ENCODE data around the gene TNFRSF8. TPM values are rescaled to one million over a fixed set of nuclear protein-coding genes. Genes with fewer than 3 reads are reported as not detected.

TNFRSF8 gene
- total and polyA plus RNA-seq, 7 donors, result 0.68 to 1.8 (median 0.87) TPM; not detected in 1

DNA sequence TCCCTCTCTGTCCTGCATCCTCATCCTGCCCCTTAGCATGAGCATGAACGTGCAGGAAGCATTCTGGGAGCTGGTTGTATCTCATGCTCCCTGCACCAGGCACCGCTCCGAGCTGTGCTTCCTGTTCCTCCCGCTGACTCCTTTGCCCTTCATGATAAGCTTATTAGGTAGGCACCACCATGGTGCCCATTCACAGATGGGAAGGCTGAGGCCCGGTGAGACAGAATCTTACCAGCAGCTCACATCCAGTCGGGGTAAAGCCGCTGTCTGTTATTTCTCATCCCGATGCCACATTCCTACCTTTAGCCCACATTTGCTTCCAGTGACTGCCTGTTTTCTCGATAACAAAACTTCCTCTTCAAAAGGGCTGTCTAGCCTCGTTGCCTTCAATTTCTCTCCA, 36.5 kb upstream of the TNFRSF8 start:
- H3K4me3 ChIP-seq, result no peak overlapping the region
- intact Hi-C loops (cut with DNase I), result no loop called here
- peaks cover 7 to 82% (median 26%) of the 10 kb centered on the region in 4 donors for H3K36me3 ChIP-seq
- TF ChIP-seq POLR2AphosphoS5 (IDR thresholded peaks at IDR 0.05) (no peak), EP300 (IDR thresholded peaks at IDR 0.05) (no peak), POLR2A (IDR thresholded peaks at IDR 0.05) (no peak)
- TF ChIP-seq, protein P1, sequence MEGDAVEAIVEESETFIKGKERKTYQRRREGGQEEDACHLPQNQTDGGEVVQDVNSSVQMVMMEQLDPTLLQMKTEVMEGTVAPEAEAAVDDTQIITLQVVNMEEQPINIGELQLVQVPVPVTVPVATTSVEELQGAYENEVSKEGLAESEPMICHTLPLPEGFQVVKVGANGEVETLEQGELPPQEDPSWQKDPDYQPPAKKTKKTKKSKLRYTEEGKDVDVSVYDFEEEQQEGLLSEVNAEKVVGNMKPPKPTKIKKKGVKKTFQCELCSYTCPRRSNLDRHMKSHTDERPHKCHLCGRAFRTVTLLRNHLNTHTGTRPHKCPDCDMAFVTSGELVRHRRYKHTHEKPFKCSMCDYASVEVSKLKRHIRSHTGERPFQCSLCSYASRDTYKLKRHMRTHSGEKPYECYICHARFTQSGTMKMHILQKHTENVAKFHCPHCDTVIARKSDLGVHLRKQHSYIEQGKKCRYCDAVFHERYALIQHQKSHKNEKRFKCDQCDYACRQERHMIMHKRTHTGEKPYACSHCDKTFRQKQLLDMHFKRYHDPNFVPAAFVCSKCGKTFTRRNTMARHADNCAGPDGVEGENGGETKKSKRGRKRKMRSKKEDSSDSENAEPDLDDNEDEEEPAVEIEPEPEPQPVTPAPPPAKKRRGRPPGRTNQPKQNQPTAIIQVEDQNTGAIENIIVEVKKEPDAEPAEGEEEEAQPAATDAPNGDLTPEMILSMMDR (IDR thresholded peaks at IDR 0.05), result no peak
- H3K4me1 ChIP-seq, result no peaks in the 10 kb centered on the region
- H3K27ac ChIP-seq, result no peak overlapping the region
- WGBS, 2 donors, result 91 to 92% methylated on average over 10 of the region's 10 CpGs
- H3K27me3 ChIP-seq, result no peaks in the 10 kb centered on the region
- no peaks in the 10 kb centered on the region for H3K9me3 ChIP-seq
- DNase-seq, result no peak

DNA sequence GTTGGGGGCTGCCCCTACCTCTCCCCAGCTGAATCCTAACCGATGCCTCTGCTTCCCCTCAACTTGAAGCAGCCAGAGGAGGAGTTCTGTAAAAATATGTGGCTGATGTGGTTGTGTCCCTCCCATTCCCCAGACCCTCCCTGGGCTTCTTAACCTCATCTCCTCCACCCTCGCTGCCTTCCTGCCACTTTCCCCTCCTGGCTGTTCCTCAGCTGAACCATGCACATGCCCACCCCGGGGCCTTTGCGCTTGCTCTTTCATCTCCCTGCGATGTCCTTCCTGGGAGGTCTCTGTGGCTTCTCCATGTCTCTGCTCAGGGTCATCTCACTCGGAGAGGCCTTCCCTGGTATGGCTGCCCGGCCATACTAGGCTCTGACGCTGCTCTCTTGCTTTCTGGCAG, 34.9 kb upstream of the TNFRSF8 start:
- DNase-seq, result no peak
- Histone ChIP-seq H3K27me3 (no peaks in the 10 kb centered on the region), H3K4me1 (no peaks in the 10 kb centered on the region), H3K4me3 (no peak overlapping the region), H3K27ac (no peak overlapping the region), H3K9me3 (no peaks in the 10 kb centered on the region), H3K36me3 (peaks cover 7 to 80% (median 27%) of the 10 kb centered on the region in 4 donors)
- TF ChIP-seq, protein P1 (IDR thresholded peaks at IDR 0.05), result no peak
- TF ChIP-seq POLR2A (IDR thresholded peaks at IDR 0.05), result no peak
- TF ChIP-seq POLR2AphosphoS5 (IDR thresholded peaks at IDR 0.05), result no peak
- TF ChIP-seq EP300 (IDR thresholded peaks at IDR 0.05), result no peak
- WGBS, 2 donors, result 96% methylated on average over 8 of the region's 8 CpGs
- intact Hi-C loops (cut with DNase I), result no loop called here

- Histone ChIP-seq H3K9me3 (no peaks in the 10 kb centered on the region), H3K4me1 (no peaks in the 10 kb centered on the region), H3K27me3 (no peaks in the 10 kb centered on the region), H3K27ac (no peak overlapping the region), H3K36me3 (peaks cover 7 to 72% (median 24%) of the 10 kb centered on the region in 4 donors), H3K4me3 (no peak overlapping the region)
- TF ChIP-seq EP300 (IDR thresholded peaks at IDR 0.05) (no peak), POLR2AphosphoS5 (IDR thresholded peaks at IDR 0.05) (no peak), POLR2A (IDR thresholded peaks at IDR 0.05) (no peak)
- TF ChIP-seq, protein P1 (IDR thresholded peaks at IDR 0.05), result no peak
- DNase-seq, result no peak
- WGBS, 2 donors, result 96 to 98% methylated on average over 19 of the region's 19 CpGs
- intact Hi-C loops (cut with DNase I), result no loop called here
Measured at GRCh38 chr1:12028957-12029511, 34.1 kb upstream of the TNFRSF8 start.

GRCh38 chr1:12029720-12030339, 33.3 kb upstream of the TNFRSF8 start:
- Histone ChIP-seq H3K4me1 (no peaks in the 10 kb centered on the region), H3K27ac (no peak overlapping the region), H3K36me3 (peaks cover 7 to 64% (median 19%) of the 10 kb centered on the region in 4 donors), H3K9me3 (no peaks in the 10 kb centered on the region), H3K27me3 (no peaks in the 10 kb centered on the region), H3K4me3 (no peak overlapping the region)
- intact Hi-C loops (cut with DNase I), result loop anchor here (5.0 kb wide), 1 partner anchor 193 kb away; no protein-coding TSS in a partner anchor
- WGBS, 2 donors, result 90 to 92% methylated on average over 32 of the region's 32 CpGs
- no peak for DNase-seq
- TF ChIP-seq POLR2A (IDR thresholded peaks at IDR 0.05), result no peak
- TF ChIP-seq POLR2AphosphoS5 (IDR thresholded peaks at IDR 0.05), result no peak
- no peak for TF ChIP-seq EP300 (IDR thresholded peaks at IDR 0.05)

GRCh38 chr1:12031039-12031980, 31.8 kb upstream of the TNFRSF8 start:
- Histone ChIP-seq H3K4me3 (no peak overlapping the region), H3K27me3 (no peaks in the 10 kb centered on the region), H3K36me3 (peaks cover 7 to 49% (median 16%) of the 10 kb centered on the region in 4 donors), H3K4me1 (no peaks in the 10 kb centered on the region), H3K27ac (no peak overlapping the region), H3K9me3 (no peaks in the 10 kb centered on the region)
- WGBS, 2 donors, result 85 to 89% methylated on average over 20 of the region's 20 CpGs
- no peak for TF ChIP-seq EP300 (IDR thresholded peaks at IDR 0.05)
- no peak for TF ChIP-seq POLR2AphosphoS5 (IDR thresholded peaks at IDR 0.05)
- TF ChIP-seq POLR2A (IDR thresholded peaks at IDR 0.05), result no peak
- TF ChIP-seq, protein P1 (IDR thresholded peaks at IDR 0.05), result peak in 2 of 4 experiments; percentile 37 to 43
- DNase-seq, result no peak
- intact Hi-C loops (cut with DNase I), result loop anchor here (5.0 kb wide), 1 partner anchor 194 kb away; no protein-coding TSS in a partner anchor
